Measurements from ENCODE around the gene TMCO4.
A peak's percentile ranks its signal among the peaks of the same experiment; 100 is the strongest.
"Not testable (repeated sequence)": the region's sequence is repeated elsewhere in the genome, so short reads cannot be mapped to it uniquely, and the experiment has no call there.

Gene TMCO4

DNA sequence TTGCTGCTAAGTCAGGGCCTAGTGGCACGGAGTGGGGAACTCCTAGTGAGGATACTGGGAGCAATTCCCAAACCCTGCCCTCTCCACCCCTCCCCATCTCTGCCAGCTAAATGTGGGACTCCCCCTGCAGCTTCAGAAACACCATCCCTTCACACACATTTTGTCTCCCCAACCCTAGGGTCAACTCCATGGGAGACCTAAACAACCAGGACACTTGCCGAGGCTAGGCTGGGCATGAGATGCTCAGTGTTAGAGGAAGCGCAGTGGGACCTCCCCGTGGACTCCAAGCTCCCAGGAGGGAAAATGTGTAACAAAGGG, 13.9 kb upstream of the TMCO4 start:
- DNase-seq (ENCODE audit: low read depth in 2 of 2) = no peak

DNA sequence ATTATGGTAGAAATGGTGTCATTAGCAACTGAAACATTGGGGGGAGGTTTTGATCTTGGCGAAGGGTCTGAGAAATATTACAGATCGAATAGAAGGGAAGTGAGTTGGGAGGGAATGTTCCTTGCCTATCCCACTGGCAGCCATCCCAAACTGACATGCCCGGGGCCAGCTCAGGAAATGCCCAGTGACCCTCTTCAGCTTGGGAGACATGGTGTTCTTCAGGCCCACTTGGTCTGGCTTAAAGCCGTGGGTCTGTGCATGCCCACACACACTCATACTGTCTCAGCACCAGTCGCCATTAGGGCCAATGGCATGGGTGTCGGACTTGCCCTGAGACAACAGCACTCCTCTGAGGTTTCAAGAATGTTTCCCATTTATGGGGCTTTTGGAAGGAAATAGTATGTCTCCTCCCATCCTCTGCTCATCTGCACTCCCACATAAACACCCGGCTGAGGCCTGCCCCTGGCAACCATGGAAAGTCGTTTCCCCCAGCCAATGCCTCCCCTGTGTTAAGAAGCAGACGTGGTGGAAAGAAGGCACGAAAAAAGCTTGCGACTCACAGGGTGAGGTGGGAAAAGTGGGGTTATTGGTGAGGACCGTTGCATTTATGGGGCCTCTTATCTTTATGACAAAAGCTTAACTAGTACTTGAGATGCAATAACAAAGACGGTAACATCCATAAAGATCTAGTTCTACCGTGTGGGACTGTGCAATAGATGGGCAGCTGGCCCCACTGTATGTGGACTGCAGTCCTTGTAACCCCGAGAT, 13.3 kb upstream of the TMCO4 start:
- DNase-seq (ENCODE audit: low read depth in 2 of 2) = no peak

DNA sequence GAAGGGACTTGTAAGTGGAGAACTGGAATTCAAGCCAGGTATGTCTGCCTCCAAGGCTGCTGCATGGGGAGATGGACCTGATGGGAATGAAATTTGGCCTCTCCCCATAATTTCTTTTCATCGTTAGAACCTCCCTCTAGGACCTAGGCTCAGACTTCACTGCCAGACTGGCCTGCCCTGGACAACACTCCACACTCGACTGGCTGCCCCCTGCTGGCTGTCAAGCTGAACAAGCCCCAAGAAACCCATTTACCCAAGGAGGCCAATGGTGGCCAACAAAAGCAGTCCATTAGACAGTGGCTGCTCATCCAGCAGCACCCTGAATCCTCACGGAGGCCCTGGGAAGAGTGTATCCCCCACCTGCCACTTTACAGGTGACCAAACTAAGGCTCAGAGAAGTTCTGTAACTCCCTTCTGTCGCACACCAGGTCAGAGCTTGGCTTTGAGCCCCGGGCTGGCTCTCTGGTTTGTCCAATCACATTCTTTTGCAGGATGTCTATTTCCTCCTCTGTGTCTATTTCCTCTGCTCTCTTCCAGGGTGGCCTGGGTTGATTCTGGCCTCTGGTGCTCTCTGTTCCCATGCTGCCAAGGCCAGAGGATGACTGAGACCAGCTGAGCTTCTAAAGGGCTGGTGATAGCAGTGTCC, 11.6 kb upstream of the TMCO4 start:
- DNase-seq (ENCODE audit: low read depth in 2 of 2) = peak; percentile 17 to 45

DNA sequence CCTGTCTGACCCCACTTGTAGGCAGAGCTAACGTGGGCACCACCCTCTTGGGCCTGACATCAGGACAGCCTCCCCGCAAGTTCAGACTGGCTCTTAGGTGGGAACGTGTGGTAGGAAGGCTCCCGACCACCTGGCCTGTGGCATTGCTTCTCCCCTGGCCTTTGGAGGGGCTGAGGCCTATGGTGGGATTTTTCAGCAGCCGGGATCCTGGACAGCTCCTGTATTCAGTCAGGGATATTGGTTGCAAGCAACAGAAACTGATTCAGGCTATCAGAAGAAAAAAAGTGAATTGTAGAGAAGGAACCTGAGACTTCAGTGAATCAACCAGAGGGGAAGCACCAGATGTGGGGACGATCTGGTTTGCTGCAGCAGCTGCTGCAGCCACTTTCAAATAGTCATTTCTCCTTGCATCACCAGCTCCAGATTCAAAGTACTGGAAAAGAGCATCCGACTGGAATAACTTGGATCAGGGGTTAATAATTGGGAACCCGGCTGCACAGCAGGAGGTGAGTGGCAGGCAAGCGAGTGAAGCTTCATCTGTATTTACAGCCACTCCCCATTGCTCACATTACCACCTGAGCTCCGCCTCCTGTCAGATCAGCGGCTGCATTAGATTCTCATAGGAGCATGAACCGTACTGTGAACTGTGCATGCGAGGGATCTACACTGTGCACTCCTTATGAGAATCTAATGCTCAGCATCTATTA, 9.5 kb upstream of the TMCO4 start:
- no peak for DNase-seq (ENCODE audit: low read depth in 2 of 2)

DNA sequence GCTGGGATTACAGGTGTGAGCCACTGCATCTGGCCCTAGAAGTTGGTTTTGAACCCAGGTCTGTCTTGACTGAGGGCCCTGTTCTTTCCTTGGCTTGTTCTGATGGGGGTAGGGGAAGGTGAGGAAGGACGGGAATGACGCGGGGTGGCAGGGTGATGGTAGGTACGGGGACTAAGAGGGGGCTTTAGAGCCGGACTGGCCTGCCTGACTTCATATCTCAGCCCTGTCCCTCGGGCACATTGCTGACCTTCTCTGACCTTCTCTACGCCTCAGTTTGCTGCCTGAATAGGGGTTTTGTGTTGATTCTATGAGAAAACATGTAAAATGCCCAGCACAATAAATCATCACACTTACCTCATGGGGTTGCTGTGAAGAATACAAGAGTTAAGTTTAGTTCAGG, 8.6 kb upstream of the TMCO4 start:
- DNase-seq (ENCODE audit: low read depth in 2 of 2) = no peak

DNA sequence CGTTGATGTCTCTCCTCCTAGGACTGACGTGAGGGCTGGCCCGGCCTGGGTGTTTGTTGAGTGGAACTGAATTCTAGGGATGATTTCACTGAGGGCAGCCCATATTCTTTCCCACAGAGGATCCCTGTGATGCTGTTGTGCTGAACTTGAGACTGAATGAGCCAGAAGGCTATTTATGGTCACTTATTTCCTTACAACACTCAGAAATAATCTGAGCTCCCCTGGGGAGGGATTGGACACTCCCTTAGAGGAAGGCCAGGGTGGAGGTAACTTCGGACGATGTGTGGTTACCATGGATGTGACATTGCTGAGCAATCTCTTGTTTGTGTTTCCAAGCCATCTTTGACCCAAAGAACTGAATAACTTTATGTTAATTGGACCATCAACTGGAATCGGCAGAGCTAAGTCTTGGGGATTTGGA, 5.1 kb upstream of the TMCO4 start:
- no peak for DNase-seq (ENCODE audit: low read depth in 2 of 2)

DNA sequence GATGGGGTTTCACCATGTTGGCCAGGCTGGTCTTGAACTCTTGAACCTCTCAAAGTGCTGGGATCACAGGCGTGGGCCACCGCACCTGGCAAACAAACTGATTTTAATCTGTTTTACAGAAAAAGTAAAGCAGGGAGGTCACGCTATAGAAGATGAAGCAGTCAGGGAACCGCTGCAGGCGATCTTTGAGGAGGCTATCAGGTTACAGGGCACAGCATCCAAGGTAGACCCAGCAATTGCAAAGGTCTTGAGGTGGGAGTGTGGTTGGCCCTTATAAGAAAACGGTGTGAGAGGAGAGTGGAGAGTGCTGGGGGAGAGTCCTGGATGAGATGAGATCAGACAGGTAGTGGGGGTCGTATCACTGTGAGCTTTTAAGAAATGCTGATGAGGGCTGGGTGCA, 2.6 kb upstream of the TMCO4 start:
- no peak for DNase-seq (ENCODE audit: low read depth in 2 of 2)

DNA sequence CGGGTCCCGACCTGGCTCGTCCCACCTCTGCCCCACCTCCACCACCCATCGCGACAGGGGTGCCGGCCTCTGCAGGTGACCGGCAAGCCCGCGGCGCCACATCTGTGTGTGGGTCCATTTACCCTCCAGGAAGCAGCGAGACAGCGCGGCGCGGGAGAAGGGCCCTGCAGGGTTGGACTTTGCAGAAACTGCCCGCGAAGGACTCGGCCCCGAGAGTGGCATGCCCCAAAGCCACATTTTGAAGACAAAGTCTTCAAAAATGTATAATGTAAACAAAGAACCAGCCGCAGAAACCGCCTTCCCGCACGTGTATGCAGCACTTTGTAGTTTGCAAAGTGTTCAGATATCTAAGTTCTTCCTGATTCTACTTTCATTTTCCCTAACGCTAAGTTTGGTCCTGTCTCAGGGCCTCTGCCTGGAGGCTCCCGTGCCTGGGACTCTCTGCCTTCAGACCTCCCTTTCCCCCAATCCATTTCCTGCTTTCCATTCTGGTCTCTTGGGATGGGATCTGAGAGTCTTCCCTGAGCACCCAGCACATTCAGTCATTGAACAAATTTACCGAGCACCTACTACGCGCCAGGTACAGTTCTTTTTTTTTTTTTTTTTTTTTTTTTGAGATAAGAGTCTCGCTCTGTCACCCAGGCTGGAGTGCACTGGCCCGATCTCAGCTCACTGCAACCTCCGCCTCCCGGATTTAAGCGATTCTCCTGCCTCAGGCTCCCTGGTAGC, 524 bp upstream of the TMCO4 start:
- DNase-seq (ENCODE audit: low read depth in 2 of 2) = peak in 1 of 2 donors; percentile 22

DNA sequence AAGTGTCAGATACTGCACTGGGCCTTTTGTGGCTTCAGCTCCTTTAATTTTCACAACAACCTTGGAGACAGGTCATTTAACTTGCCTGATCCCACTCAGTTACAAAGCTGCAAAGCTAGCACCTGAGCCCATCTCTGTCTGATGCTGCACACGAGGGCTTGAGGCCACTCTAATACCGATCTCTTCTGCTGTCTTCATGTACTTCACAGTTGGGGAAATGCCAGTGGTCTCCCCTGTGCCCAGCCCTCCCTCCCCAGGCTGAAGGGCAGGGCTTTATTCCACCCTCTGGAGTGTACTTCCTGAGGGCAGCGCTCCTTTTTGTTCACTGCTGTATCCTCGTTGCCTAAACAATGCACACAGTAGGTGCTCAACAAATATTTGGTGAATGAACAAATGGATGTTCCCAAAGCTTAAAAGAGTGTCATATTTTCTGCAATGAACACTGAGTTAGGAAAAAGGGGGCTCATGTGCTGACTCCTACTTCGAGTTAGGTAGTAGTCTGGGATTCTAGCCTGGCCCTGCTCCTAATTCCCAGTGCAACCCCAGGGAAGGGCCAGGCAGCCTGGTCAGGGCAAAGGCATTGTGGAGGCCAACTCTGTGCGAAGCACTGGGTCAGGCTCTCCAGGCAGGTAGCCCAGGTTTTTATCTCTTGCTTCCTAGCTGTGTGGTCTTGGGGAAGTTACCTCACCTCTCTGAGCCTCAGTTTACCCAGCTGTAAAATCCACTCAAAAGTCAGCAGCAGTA, 1.1 kb downstream of the TMCO4 start:
- no peak for DNase-seq (ENCODE audit: low read depth in 2 of 2)

DNA sequence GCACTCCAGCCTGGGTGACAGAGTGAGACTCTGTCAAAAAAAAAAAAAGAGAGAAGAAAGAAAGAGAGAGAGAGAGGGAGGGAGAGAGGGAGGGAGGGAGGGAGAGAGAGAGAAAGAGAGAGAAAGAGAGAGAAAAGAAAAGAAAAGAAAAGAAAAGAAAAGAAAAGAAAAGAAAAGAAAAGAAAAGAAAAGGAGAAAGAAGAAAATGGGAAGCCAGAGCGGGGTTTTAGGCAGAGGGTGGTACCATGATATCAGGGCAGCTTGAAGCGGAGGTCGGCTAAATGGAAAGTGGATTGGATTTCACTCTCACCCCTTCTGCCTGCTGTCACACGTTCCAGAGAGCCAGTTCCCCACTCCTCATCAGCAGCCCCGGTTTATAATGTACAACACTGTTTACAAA, 1.9 kb downstream of the TMCO4 start:
- DNase-seq (ENCODE audit: low read depth in 2 of 2) = no peak

DNA sequence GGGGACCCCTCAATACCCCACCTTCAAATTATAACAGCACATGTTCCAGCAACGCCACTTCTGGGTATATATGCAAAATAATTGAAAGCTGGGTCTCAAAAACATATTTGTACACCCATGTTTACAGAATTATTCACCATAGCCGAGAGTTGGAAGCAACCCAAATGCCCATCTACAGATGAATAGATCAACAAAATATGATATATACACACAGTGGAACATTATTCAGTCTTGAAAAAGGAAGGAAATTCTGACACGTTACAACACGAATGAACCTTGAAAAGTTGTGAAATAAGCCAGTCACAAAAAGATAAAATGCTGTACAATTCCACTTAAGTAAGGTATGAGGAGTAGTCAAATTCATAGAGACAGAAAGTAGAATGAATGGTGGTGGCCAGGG, 5.1 kb downstream of the TMCO4 start:
- no peak for DNase-seq (ENCODE audit: low read depth in 2 of 2)

DNA sequence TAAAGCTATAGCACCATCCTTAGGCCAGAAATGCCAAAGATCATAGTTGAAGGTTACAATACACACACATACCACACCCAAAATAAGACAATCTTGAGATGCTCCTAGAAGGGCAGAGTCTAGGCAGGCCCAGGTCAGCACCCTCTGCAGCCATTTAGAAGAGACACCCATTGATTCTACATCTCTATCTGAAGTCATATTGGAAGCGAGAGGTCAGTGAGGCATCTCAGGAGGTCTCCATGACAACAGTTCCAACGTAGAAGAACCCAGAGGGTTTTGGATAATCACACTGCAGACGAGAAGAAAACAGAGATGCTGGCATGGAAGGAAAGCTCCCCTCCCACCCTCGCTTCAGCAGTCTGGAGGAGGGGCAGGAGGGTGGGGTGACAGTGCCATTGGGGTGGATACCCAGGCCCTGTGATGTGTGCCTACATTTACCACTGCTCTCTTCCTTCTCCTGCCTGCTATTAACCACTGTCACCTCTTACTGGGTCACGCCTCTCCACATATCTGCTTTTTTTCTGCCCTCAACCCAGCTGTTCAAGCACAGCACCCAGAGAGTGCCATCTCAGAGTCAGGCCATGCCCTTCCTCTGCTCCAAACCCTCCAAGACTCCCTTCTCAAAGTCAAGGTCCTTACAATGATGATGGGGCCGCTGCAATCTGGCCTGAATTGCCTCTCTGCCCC, 6.2 kb downstream of the TMCO4 start:
- no peak for DNase-seq (ENCODE audit: low read depth in 2 of 2)

DNA sequence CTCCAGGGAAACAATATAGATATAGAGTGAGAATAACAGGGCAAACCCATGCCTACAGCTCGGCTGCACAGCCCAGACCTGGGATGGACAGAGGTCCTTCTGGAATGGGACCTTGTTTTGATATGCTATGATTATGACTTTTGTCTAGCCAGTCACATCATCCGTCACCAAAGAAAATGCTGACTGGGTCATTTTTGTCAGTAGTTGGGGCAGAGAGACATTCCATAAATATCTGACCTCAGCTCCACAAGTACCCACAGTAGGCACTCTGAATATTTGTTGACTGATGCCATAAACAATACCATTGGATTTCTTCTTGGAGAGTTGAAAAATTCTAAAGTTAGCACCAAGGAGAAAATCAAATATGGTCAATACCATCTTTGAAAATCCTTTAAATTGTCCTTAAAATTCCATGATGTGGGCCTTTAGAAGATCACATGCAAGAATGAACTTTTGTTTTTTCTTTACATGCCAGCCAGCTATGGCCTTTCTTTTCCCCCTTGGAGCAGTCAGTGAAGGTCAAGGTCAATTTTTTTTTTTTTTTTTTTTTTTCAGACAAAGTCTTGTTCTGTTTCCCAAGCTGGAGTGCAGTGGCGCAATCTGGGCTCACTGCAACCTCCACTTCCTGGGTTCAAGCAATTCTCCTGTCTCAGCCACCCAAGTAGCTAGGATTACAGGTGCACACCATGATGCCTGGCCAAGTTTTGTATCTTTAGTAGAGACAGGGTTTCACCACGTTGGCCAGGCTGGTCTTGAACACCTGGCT, 7.3 kb downstream of the TMCO4 start:
- DNase-seq (ENCODE audit: low read depth in 2 of 2) = no peak

DNA sequence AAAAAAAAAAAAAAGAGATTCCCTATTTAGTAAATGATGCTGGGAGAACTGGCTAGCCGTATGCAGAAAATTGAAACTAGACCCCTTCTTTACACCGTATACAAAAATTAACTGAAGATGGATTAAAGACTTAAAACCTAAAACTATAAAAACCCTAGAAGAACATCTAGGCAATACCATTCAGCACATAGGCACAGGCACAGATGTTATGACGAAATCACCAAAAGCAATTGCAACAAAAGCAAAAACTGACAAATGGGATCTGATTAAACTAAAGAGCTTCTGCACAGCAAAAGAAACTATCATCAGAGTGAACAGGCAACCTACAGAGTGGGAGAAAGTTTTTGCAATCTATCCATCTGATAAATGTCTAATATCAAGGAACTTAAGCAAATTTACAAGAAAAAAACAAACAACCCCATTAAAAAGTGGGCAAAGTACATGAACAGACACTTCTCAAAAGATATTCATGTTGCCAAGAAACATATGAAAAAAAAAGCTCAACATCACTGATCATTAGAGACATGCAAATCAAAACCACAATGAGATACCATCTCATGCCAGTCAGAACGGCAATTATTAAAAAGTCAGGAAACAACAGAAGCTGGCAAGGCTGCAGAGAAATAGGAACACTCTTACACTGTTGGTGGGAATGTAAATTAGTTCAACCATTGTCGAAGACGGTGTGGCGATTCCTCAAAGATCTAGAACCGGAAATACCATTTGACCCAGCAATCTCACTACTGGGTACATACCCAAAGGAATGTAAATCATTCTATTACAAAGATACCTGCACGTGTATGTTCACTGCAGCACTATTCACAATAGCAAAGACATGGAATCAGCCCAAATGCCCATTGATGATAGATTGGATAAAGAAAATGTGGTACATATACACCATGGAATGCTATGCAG, 9.4 kb downstream of the TMCO4 start:
- not testable (repeated sequence) for DNase-seq (ENCODE audit: low read depth in 2 of 2)

DNA sequence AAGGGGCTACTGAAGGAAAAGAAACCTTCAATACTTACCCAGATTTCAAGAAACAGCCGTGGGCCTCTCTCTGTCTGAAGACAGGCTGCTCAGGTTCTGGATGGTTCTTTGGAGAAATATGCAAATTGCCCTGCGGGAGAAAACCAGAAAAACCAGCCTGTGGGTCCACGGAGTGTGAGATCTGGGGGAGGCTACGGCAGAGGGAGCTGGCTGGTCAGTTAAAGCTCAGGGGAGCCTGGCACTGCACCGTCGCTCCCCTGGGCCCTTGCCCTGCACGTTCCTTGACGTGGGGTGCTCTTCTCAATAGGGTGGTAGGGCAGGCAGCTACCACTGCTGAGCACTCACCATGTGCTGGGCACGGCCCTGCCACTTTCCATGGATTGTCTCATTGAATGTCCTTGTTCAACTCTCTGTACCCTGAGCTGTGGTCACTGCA, 12.7 kb downstream of the TMCO4 start:
- no peak for DNase-seq (ENCODE audit: low read depth in 2 of 2)

DNA sequence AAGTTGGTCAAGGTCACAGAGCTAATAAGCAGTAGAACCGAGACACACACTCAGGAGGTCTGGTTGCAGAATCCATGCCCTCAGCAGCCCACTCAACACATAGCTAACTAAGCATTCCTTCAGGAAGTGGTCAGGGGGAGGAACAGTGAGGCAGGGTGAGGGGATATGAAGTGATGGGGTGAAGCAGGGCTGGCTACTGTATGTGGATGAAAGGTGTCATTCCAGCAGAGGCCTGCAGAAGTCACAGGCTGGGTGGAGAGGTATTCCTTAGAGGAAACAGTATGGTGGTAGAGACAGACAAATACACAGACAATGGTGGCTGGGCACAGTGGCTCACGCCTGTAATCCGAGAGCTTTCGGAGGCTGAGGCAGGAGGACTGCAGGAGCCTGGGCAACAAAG, 14.1 kb downstream of the TMCO4 start:
- no peak for DNase-seq (ENCODE audit: low read depth in 2 of 2)

DNA sequence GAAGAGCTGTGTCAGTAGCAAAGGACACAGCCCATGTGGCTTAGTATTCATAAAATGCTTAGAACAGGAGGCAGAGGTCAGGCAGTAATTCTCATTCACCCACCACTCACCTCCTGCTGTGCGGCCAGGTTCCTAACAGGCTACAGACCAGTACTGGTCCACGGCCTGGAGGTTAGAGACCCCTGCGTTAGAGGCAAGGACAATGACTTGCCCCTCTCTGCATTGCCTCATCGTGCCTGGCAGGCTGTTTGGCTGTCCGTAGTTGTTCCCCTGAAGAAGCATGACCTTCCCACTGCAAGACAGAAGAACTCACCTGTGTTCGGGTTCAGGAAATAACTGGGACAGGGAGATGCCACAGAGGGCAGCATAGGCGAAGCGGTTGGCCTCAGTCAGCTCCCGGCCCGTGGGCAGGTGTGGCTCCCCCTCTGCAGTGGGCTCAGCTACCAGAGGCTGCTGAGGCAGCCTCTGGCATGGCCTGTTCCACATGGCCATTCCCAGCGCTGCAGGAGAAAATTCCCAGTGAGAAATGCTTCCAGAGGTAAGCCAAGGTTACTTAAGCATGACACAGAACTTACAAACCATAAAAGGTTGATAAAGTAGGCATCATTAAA, 19.3 kb downstream of the TMCO4 start:
- DNase-seq (ENCODE audit: low read depth in 2 of 2) = no peak

DNA sequence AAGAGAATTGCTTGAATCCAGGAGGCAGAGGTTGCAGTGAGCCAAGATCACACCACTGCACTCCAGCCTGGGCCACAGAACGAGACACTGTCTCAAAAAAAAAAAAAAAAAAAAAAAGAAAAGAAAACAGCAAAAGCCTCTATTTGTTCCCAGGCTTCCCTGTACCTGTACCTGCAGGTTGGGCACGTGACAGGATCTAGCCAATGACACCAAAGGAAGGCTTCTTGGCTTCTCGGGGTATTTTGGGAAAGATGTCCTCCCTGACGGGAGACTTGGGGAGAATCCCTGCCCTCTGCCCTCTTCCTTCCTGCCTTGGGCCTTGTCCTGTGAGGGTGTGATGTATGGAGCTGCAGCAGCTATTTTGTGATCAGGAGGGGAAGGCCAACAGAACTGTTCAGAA, 22.8 kb downstream of the TMCO4 start:
- no peak for DNase-seq (ENCODE audit: low read depth in 2 of 2)

DNA sequence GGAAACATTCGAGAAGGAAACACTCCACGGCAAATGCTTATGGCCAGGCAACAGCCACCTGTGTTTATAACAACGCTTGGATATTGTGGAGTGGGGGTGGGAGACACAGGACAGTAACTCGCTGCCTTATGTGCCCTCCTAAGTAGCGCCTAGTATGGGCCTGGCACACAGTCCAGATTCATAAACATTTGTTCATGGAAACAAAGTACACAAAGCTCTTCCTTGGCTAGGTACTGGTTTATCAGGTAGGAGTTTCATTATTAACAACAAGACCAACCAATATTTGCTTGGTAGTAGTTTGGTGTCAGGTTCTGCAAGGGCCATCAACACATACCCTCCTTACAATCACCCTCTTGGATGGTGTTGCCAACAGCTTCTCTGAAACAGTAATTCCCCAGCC, 23.4 kb downstream of the TMCO4 start:
- no peak for DNase-seq (ENCODE audit: low read depth in 2 of 2)

Measured in stimulated activated CD4-positive, alpha-beta T cell treated with anti-CD3 and anti-CD28 coated beads, Interleukin-15, amount 100 ng/mL, for 48 hours (primary cell).